ENCODE measurements around the gene BTG4.

DNA sequence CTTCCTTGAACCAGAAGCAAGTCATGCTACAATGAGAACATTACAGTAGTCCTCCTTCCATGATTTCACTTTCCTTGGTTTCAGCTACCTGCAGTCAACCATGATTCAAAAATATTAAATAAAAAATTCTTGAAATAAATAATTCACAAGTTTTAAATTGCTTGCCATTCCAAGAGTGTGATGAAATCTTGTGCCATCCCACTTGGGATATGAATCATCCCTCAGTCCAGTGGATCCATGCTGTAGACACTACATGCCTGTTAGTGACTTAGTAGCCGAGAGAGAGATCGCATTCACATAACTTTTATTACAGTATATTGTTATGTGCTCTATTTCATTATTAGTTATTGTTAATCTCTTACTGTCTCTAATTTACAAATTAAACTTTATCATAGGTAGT, 8.4 kb upstream of the BTG4 start:
- TF ChIP-seq POLR2AphosphoS5 (IDR thresholded peaks at IDR 0.05; ENCODE audit: low read depth, low read length): no peak
- TF ChIP-seq, protein P1, sequence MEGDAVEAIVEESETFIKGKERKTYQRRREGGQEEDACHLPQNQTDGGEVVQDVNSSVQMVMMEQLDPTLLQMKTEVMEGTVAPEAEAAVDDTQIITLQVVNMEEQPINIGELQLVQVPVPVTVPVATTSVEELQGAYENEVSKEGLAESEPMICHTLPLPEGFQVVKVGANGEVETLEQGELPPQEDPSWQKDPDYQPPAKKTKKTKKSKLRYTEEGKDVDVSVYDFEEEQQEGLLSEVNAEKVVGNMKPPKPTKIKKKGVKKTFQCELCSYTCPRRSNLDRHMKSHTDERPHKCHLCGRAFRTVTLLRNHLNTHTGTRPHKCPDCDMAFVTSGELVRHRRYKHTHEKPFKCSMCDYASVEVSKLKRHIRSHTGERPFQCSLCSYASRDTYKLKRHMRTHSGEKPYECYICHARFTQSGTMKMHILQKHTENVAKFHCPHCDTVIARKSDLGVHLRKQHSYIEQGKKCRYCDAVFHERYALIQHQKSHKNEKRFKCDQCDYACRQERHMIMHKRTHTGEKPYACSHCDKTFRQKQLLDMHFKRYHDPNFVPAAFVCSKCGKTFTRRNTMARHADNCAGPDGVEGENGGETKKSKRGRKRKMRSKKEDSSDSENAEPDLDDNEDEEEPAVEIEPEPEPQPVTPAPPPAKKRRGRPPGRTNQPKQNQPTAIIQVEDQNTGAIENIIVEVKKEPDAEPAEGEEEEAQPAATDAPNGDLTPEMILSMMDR (IDR thresholded peaks at IDR 0.05 in 2 of 3, conservative IDR thresholded peaks at IDR 0.05 in 1 of 3; ENCODE audit: borderline replicate concordance in 1 of 3, insufficient read depth in 1 of 3, low read depth in 2 of 3, low read length in 2 of 3): no peak
- no peak for TF ChIP-seq EGR1 (IDR thresholded peaks at IDR 0.05; ENCODE audit: low read depth)
- TF ChIP-seq EZH2phosphoT487 (IDR thresholded peaks at IDR 0.05; ENCODE audit: borderline replicate concordance): no peak
- TF ChIP-seq ZFX (IDR thresholded peaks at IDR 0.05): no peak
- no peak for TF ChIP-seq POLR2A (IDR thresholded peaks at IDR 0.05; ENCODE audit: borderline replicate concordance, extremely low read depth, insufficient read depth, insufficient read length)
- TF ChIP-seq, protein P2, sequence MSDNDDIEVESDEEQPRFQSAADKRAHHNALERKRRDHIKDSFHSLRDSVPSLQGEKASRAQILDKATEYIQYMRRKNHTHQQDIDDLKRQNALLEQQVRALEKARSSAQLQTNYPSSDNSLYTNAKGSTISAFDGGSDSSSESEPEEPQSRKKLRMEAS (IDR thresholded peaks at IDR 0.05): no peak
- TF ChIP-seq ELF1 (IDR thresholded peaks at IDR 0.05; ENCODE audit: borderline replicate concordance, low read depth): no peak
- no peak for TF ChIP-seq RAD21 (IDR thresholded peaks at IDR 0.05; ENCODE audit: low read depth)
- TF ChIP-seq CEBPB (IDR thresholded peaks at IDR 0.05; ENCODE audit: low read depth): no peak
- no peak for TF ChIP-seq SRF (IDR thresholded peaks at IDR 0.05; ENCODE audit: low read depth)
- no peak for TF ChIP-seq CBX3 (IDR thresholded peaks at IDR 0.05; ENCODE audit: low read depth)
- TF ChIP-seq FOSL1 (IDR thresholded peaks at IDR 0.05; ENCODE audit: low read depth): no peak
- TF ChIP-seq, protein P3, sequence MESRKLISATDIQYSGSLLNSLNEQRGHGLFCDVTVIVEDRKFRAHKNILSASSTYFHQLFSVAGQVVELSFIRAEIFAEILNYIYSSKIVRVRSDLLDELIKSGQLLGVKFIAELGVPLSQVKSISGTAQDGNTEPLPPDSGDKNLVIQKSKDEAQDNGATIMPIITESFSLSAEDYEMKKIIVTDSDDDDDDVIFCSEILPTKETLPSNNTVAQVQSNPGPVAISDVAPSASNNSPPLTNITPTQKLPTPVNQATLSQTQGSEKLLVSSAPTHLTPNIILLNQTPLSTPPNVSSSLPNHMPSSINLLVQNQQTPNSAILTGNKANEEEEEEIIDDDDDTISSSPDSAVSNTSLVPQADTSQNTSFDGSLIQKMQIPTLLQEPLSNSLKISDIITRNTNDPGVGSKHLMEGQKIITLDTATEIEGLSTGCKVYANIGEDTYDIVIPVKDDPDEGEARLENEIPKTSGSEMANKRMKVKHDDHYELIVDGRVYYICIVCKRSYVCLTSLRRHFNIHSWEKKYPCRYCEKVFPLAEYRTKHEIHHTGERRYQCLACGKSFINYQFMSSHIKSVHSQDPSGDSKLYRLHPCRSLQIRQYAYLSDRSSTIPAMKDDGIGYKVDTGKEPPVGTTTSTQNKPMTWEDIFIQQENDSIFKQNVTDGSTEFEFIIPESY (IDR thresholded peaks at IDR 0.05; ENCODE audit: extremely low read depth, insufficient replicate concordance, low read length): no peak

All from HCT116 (cell line).